PC-9 (cell line): Measurements from ENCODE around the gene ADGRL1.
"Not testable (repeated sequence)": the region's sequence is repeated elsewhere in the genome, so short reads cannot be mapped to it uniquely, and the experiment has no call there.

Experiments used
- CTCF ChIP-seq: fragments of 200-600 bp; sonication (generic); conservative IDR thresholded peaks from 2 replicates; pipeline ENCODE4 v1.6.1; 2017; ENCODE audit warnings: mixed run types, antibody characterized with exemption, mild to moderate bottlenecking, moderate library complexity
- EZH2 ChIP-seq: fragments of 200-600 bp; sonication (generic); IDR thresholded peaks from 2 replicates; pipeline ENCODE4 v1.8.0; 2017; ENCODE audit warnings: antibody characterized with exemption, low read depth

- not testable (repeated sequence) for TF ChIP-seq CTCF, EZH2
Observed at GRCh38 chr19:14250315-14250714, 44.3 kb upstream of the ADGRL1 start.
